Measurements from ENCODE around the gene DMRTC1.
"Not testable (repeated sequence)": the region's sequence is repeated elsewhere in the genome, so short reads cannot be mapped to it uniquely, and the experiment has no call there.

DMRTC1 gene, protein sequence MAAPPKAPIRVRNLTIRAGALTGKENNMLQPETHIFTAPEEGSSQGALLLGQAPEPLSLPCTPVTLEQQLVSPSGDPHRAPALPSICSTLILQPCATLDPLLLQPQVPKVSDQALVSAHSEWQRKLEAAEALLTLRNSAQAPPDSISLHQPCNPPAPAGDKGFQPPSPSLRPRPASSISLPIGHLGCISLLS

DNA sequence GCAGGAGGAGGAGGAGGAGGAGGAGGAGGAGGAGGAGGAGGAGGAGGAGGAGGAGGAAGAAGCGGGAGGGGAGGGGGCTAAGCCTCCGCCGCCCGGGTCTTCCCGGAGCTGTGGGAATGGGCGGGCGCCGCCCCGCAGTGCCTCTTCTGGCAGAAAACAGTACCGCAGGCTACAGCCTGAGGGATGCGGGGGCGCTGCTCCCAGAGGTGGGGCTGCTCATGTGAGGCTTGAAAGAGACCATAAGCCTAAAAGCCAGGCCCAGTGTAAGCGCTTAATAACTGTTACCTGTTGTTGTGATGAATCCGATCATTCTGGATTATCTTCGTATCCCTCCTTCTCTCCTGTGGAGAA, at the start of gene DMRTC1:
TSS of gene DMRTC1 (minus strand) at position 19 of the 351 bp plus-strand sequence. CDS start 68,143 bp downstream, outside the sequence.
- not testable (repeated sequence) for DNase-seq (ENCODE audit: low read depth, low spot score)

- not testable (repeated sequence) for DNase-seq (ENCODE audit: low read depth, low spot score)
Measured at GRCh38 chrX:72980894-72981469, 37.3 kb upstream of the DMRTC1 start.

DNA sequence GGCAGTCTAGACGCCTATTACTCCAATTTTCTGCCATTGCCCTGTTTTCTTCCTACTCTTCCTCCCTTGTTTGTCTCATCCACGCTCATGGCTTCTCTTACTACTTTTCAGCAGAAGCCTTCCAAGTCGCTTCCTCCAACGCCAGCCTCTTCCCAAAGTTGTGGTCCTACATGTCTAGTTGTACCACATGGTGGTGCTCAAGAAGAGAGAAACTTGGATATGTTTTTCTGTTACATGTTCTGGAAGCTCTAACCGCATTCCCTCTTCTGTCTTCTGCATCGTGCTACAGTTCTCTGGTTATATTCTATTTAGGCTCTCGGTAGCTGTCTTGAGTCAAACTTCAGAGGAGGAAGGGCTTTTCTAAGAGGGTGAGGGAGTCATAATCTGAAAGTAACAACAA, 31.2 kb upstream of the DMRTC1 start:
- not testable (repeated sequence) for DNase-seq (ENCODE audit: low read depth, low spot score)

DNA sequence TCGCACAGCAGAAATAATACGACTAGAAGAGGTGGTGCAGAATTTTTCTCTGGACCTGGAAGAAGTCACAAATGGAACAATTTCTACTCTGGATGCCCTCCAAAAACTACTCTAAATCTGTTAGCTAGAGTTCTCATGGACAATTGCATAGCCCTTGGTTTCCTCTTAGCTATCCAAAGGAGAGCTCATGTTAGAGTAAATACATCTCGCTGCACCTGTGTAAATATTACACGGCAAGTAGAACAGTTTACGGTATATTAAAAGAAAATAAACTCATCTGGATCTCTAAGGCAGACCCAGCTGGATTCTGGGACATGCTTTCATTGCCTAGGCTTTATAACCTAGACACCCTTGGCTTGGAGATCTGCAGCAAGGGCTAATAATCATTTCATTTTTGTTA, 28.2 kb upstream of the DMRTC1 start:
- not testable (repeated sequence) for DNase-seq (ENCODE audit: low read depth, low spot score)

DNA sequence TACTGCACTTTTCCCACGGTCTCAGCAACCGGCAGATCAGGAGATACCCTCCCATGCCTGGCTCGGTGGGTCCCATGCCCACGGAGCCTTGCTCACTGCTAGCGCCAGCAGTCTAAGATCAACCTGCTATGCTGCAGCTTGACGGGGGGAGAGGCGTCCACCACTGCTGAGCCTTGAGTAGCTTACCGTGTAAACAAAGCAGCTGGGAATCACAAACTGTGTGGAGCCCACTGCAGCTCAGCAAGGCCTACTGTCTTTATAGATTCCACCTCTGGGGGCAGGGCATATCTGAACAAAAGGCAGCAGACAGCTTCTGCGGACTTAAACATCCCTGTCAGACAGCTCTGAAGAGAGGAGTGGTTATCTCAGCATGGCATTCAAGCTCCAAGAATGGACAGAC, 16.3 kb upstream of the DMRTC1 start:
- not testable (repeated sequence) for DNase-seq (ENCODE audit: low read depth, low spot score)

- not testable (repeated sequence) for DNase-seq (ENCODE audit: low read depth, low spot score)
Measured at GRCh38 chrX:72943035-72943818, 410 bp downstream of the DMRTC1 start.

GRCh38 chrX:72942272-72942671, 1.4 kb downstream of the DMRTC1 start:
- not testable (repeated sequence) for DNase-seq (ENCODE audit: low read depth, low spot score)

DNA sequence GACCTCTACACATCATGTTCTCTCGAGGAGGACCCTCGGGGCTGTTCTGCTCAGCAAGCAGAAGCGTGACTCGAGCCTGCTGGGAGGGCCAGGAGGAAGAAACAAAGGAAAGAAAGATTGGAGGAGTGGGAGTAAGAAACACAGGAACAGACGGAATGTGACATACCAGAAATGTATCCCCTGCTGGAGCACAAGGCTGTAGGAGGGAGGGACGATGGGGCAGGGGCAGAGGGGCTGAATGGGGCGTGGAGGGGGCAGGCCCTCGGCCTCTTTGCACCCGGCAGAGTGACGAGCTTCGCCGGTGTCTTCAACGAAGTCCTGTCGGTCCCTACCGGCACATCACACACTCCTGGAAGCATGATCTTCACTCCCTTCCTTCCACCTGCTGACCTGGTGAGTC, 5.7 kb downstream of the DMRTC1 start, which contains the start of gene FAM236A:
TSS of gene FAM236A (plus strand) at position 301 of the 400 bp plus-strand sequence. CDS start at position 358, 57 bp downstream.
- not testable (repeated sequence) for DNase-seq (ENCODE audit: low read depth, low spot score)

DNA sequence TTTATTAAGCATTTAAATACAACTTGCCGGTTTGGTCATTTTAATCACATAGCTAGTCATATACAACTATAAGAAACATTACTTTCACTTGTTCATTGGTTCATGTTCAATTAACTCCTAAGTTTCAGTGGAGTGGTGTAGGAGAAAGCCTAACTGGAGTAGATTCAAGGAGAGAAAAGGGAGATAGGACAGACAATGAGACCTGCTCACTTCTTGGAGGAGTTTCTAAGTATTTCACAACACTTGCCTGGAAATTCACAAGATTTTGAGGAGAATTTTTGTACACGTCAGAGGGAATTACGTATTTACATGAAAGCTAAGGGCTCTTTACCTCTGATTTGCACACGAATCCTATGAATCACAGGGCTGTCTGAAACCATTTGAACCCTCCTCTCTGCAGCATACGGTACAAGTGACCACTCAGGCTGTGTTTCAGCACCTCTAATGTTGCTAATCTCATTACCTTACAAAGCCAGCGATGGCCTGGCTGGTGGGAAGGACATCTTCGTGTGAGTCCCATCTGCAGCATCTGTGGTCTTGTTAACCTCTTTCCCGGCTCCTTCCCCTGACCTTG, 6.7 kb downstream of the DMRTC1 start:
- not testable (repeated sequence) for DNase-seq (ENCODE audit: low read depth, low spot score)

- not testable (repeated sequence) for DNase-seq (ENCODE audit: low read depth, low spot score)
Measured at GRCh38 chrX:72936455-72936854, 7.2 kb downstream of the DMRTC1 start.

GRCh38 chrX:72932283-72932682, 11.4 kb downstream of the DMRTC1 start:
- DNase-seq (ENCODE audit: low read depth, low spot score) = not testable (repeated sequence)

GRCh38 chrX:72916096-72916495, 27.5 kb downstream of the DMRTC1 start:
- DNase-seq (ENCODE audit: low read depth, low spot score) = not testable (repeated sequence)

DNA sequence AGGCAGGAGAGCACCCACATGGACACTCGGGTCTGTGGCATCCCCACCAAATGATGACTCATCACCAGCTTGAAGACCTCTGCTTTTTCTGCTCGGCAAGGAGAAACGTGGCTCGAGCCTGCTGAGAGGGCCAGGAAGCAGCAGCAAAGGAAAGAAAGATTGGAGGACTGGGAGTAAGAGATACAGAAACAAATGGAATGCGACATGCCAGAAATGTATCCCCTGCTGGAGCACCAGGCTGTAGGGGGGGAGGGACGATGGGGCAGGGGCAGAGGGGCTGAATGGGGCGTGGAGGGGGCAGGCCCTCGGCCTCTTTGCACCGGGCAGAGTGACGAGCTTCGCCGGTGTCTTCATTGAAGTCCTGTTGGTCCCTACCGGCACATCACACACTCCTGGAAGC, 31.3 kb downstream of the DMRTC1 start, which contains the start of gene FAM236C:
TSS of gene FAM236C (plus strand) at position 301 of the 400 bp plus-strand sequence. CDS start 100 bp downstream, outside the sequence.
- not testable (repeated sequence) for DNase-seq (ENCODE audit: low read depth, low spot score)

- DNase-seq (ENCODE audit: low read depth, low spot score) = not testable (repeated sequence)
Measured at GRCh38 chrX:72889740-72890139, 53.9 kb downstream of the DMRTC1 start.

GRCh38 chrX:72882898-72883297, 60.7 kb downstream of the DMRTC1 start:
- not testable (repeated sequence) for DNase-seq (ENCODE audit: low read depth, low spot score)

GRCh38 chrX:72837532-72837931, 106.1 kb downstream of the DMRTC1 start:
- DNase-seq (ENCODE audit: low read depth, low spot score) = not testable (repeated sequence)

DNA sequence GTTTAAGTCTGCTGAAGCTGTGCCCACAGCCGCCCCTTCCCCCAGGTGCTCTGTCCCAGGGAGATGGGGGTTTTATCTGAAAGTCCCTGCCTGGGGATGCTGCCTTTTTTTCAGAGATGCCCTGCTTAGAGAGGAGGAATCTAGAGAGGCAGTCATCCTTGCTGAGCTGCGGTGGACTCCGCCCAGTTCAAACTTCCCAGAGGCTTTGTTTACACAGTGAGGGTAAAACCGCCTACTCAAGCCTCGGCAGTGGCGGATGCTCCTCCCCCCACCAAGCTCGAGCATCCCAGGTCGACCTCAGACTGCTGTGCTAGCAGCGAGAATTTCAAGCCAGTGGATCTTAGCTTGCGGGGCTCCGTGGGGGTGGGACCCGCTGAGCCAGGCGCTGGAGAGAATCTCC, 112.9 kb downstream of the DMRTC1 start:
- DNase-seq (ENCODE audit: low read depth, low spot score) = not testable (repeated sequence)

Data from activated CD4-positive, CD25-positive, alpha-beta regulatory T cell treated with anti-CD3 and anti-CD28 coated beads, Interleukin-2, amount 50 U/mL, for 16 hours (primary cell).